Keratinocyte (primary cell): ENCODE data around the gene APOBEC3C. TPM values are rescaled to one million over a fixed set of nuclear protein-coding genes. Genes with fewer than 3 reads are reported as not detected.

Source experiments
- DNase-seq: peaks from one replicate; pipeline ENCODE4 v3.0.0-alpha.2; 2011; ENCODE audit warnings: low read depth, missing footprints, low spot score
- FAIRE-seq: peaks from 2 replicates; lab custom pipeline; 2011; peaks lifted over from hg19 to GRCh38; lab: Jason Lieb, UNC
- H2AFZ ChIP-seq: 2 replicates; pipeline ENCODE4 v1.6.0; 2012; ENCODE audit warnings: low read length, control low read depth, inconsistent platforms; ENCODE audit not compliant: control insufficient read depth
- H3K27ac ChIP-seq: 2 replicates; pipeline ENCODE4 v1.5.1; 2011; ENCODE audit warnings: low read length; ENCODE audit not compliant: control insufficient read depth, insufficient read depth
- H3K27me3 ChIP-seq: 3 replicates; pipeline ENCODE4 v1.6.0; 2011; ENCODE audit warnings: low read length; ENCODE audit not compliant: control insufficient read depth, insufficient read depth; ENCODE audit errors: extremely low read depth
- H3K36me3 ChIP-seq, 2 experiments: 2 replicates in 1 of 2; 3 replicates in 1 of 2; pipeline ENCODE4 v1.5.1; 2011; ENCODE audit warnings: low read length in 2 of 2, mild to moderate bottlenecking in 1 of 2; ENCODE audit not compliant: control insufficient read depth in 2 of 2, insufficient read depth in 2 of 2; ENCODE audit errors: extremely low read depth in 1 of 2
- H3K4me1 ChIP-seq: 3 replicates; pipeline ENCODE4 v1.5.1; 2011; ENCODE audit warnings: low read length; ENCODE audit not compliant: control insufficient read depth, insufficient read depth; ENCODE audit errors: extremely low read depth
- H3K4me2 ChIP-seq: 3 replicates; pipeline ENCODE4 v1.6.0; 2011; ENCODE audit warnings: low read depth, low read length; ENCODE audit not compliant: control insufficient read depth, insufficient read depth; ENCODE audit errors: extremely low read depth
- H3K4me3 ChIP-seq, 3 experiments: fragments of 200-600 bp in 1 of 3; sonication (generic) in 1 of 3; 2 replicates in 2 of 3; 3 replicates in 1 of 3; pipeline ENCODE4 v1.5.1; 2011 to 2016; ENCODE audit warnings: low read length in 3 of 3, mild to moderate bottlenecking in 3 of 3, control low read depth in 2 of 3, inconsistent platforms in 1 of 3, low read depth in 1 of 3, mixed read lengths in 1 of 3, mixed run types in 1 of 3, moderate library complexity in 1 of 3; ENCODE audit not compliant: control insufficient read depth in 2 of 3, insufficient read depth in 2 of 3; ENCODE audit errors: extremely low read depth in 1 of 3
- H3K79me2 ChIP-seq: 2 replicates; pipeline ENCODE4 v1.6.0; 2012; ENCODE audit warnings: low read length; ENCODE audit not compliant: control insufficient read depth, insufficient read depth
- H3K9ac ChIP-seq: 3 replicates; pipeline ENCODE4 v1.6.0; 2011; ENCODE audit warnings: low read length; ENCODE audit not compliant: control insufficient read depth, insufficient read depth; ENCODE audit errors: extremely low read depth
- H3K9me1 ChIP-seq: 3 replicates; pipeline ENCODE4 v1.6.0; 2011; ENCODE audit warnings: low read length; ENCODE audit not compliant: control insufficient read depth, insufficient read depth; ENCODE audit errors: extremely low read depth
- H3K9me3 ChIP-seq: 2 replicates; pipeline ENCODE4 v1.5.1; 2012; ENCODE audit warnings: low read depth, low read length; ENCODE audit not compliant: control insufficient read depth
- H4K20me1 ChIP-seq: 3 replicates; pipeline ENCODE4 v1.6.0; 2011; ENCODE audit warnings: low read length; ENCODE audit not compliant: control insufficient read depth, insufficient read depth; ENCODE audit errors: extremely low read depth
- CTCF ChIP-seq, 3 experiments: IDR thresholded peaks in 1 of 3; conservative IDR thresholded peaks in 1 of 3; optimal IDR thresholded peaks in 1 of 3; 2 replicates in 2 of 3; 3 replicates in 1 of 3; pipeline versions ENCODE3 to v1.5.1; 2011; ENCODE audit warnings: low read length in 3 of 3, mild to moderate bottlenecking in 3 of 3, moderate library complexity in 2 of 3, control low read depth in 1 of 3, inconsistent platforms in 1 of 3; ENCODE audit not compliant: insufficient read depth in 2 of 3; ENCODE audit errors: extremely low read depth in 1 of 3
- EZH2 ChIP-seq: IDR thresholded peaks from one replicate; pipeline ENCODE4 v1.6.1; 2012; ENCODE audit warnings: inconsistent platforms, mild to moderate bottlenecking, low read length, moderate library complexity
- dilution Hi-C: fragments of 300-500 bp; cut with MboI; formaldehyde crosslinking; loops from one replicate; pipeline ENCODE4 v1.7.0; 2020; ENCODE audit warnings: low sequenced_read_pairs; ENCODE audit not compliant: extremely low pct_ligation_motif_present
- polyA plus RNA-seq, 5 experiments: library from polyadenylated mRNA; depleted of rRNA in 3 of 5; stranded (reverse) in 3 of 5; stranded (forward) in 1 of 5; unstranded in 1 of 5; fragments of >200 nt; gene quantifications; 1 replicate in 1 of 5; 2 replicates in 3 of 5; 3 replicates in 1 of 5; pipeline versions ENCODE4 v1.2.1 to v1.2.3, GENCODE V29; 2011 to 2012; ENCODE audit warnings: missing spikeins in 2 of 5, low read depth in 1 of 5, low replicate concordance in 1 of 5

Gene APOBEC3C
- polyA plus RNA-seq, 1 donor (not counting 4 experiments of a cell fraction or from before 2014, with no cell fraction given) = 34.7 TPM

GRCh38 chr22:38970551-38970950 lies 43.5 kb upstream of the APOBEC3C start:
- Histone ChIP-seq H3K4me3 (no peak overlapping the region), H3K27me3 (peaks cover 9% of the 10 kb centered on the region), H3K9ac (no peak overlapping the region), H2AFZ (no peak overlapping the region), H3K4me2 (no peak overlapping the region), H3K36me3 (no peaks in the 10 kb centered on the region), H3K79me2 (no peaks in the 10 kb centered on the region), H3K9me3 (no peaks in the 10 kb centered on the region), H3K9me1 (no peaks in the 10 kb centered on the region), H3K27ac (no peak overlapping the region), H3K4me1 (no peaks in the 10 kb centered on the region), H4K20me1 (no peaks in the 10 kb centered on the region)
- TF ChIP-seq EZH2 (no peak), CTCF (optimal IDR thresholded peaks at IDR 0.05 in 1 of 3, IDR thresholded peaks at IDR 0.05 in 1 of 3, conservative IDR thresholded peaks at IDR 0.05 in 1 of 3; ENCODE audit: extremely low read depth in 1 of 3, insufficient read depth in 2 of 3, low read length in 3 of 3) (no peak)
- FAIRE-seq (no peak), DNase-seq (no peak)
- dilution Hi-C loops = no loop called here

- no peak overlapping the region for H2AFZ ChIP-seq
- no peak overlapping the region for H3K27ac ChIP-seq
- no peak overlapping the region for H3K4me2 ChIP-seq
- dilution Hi-C loops = no loop called here
- H3K79me2 ChIP-seq = no peaks in the 10 kb centered on the region
- H3K4me1 ChIP-seq = no peaks in the 10 kb centered on the region
- H3K9ac ChIP-seq = no peak overlapping the region
- H3K27me3 ChIP-seq = peaks cover 7% of the 10 kb centered on the region
- DNase-seq = no peak
- no peak overlapping the region for H3K4me3 ChIP-seq
- no peak for FAIRE-seq
- no peaks in the 10 kb centered on the region for H3K36me3 ChIP-seq
- no peak for TF ChIP-seq CTCF (optimal IDR thresholded peaks at IDR 0.05 in 1 of 3, IDR thresholded peaks at IDR 0.05 in 1 of 3, conservative IDR thresholded peaks at IDR 0.05 in 1 of 3; ENCODE audit: extremely low read depth in 1 of 3, insufficient read depth in 2 of 3, low read length in 3 of 3)
- no peak for TF ChIP-seq EZH2
- H4K20me1 ChIP-seq = no peaks in the 10 kb centered on the region
- H3K9me1 ChIP-seq = no peaks in the 10 kb centered on the region
- H3K9me3 ChIP-seq = no peaks in the 10 kb centered on the region
These were observed 42.9 kb upstream of the APOBEC3C start for GRCh38 chr22:38971202-38971601.
